Heart right ventricle (tissue), 16 donors: ENCODE results near the gene DOCK4. TPM values are rescaled to one million over a fixed set of nuclear protein-coding genes. Genes with fewer than 3 reads are reported as not detected.

Experiments
- ATAC-seq, 8 donors: fragments of 200-7000 bp; cut with Tn5 transposase; one replicate each; pipeline ENCODE4 v1.9.1; 2020; ENCODE audit warnings: mild to moderate bottlenecking in 8 of 8, moderate library complexity in 8 of 8, moderate number of reproducible peaks in 1 of 8
- DNase-seq, 2 donors: peaks; one replicate each; pipeline ENCODE4 v3.0.0-alpha.2; 2020
- H3K27ac ChIP-seq, 10 donors: fragments of 200-600 bp; sonication (generic) in 2 of 10; one replicate each; pipeline versions ENCODE4 v1.5.0 to v1.8.0; 2020 to 2022; ENCODE audit warnings: mild to moderate bottlenecking in 3 of 10
- H3K27me3 ChIP-seq, 7 donors: fragments of 200-600 bp; one replicate each; pipeline ENCODE4 v1.8.0; 2021 to 2022; ENCODE audit warnings: mild to moderate bottlenecking in 2 of 7
- H3K36me3 ChIP-seq, 9 donors: fragments of 200-600 bp; sonication (generic) in 1 of 9; one replicate each; pipeline versions ENCODE4 v1.5.0 to v1.8.0; 2020 to 2022; ENCODE audit warnings: mild to moderate bottlenecking in 2 of 9
- H3K4me1 ChIP-seq, 9 donors: fragments of 200-600 bp; sonication (generic) in 1 of 9; one replicate each; pipeline versions ENCODE4 v1.5.0 to v1.8.0; 2020 to 2022; ENCODE audit warnings: mild to moderate bottlenecking in 4 of 9
- H3K4me3 ChIP-seq, 10 donors: fragments of 200-600 bp; sonication (generic) in 2 of 10; one replicate each; pipeline versions ENCODE4 v1.5.0 to v1.8.0; 2020 to 2022; ENCODE audit warnings: mild to moderate bottlenecking in 7 of 10, moderate library complexity in 2 of 10
- H3K9me3 ChIP-seq, 11 donors: fragments of 200-600 bp in 10 of 11; sonication (generic) in 2 of 11; one replicate each; pipeline versions ENCODE4 v1.5.0 to v1.8.0; 2013 to 2022; ENCODE audit warnings: mild to moderate bottlenecking in 2 of 11, control low read depth in 1 of 11, moderate library complexity in 1 of 11
- WGBS, 2 donors: extraction: QIAGEN DNeasy Blood & Tissue Kit; methylation state at CpG; one replicate each; pipeline ENCODE4 v1.1.7; 2013; ENCODE audit warnings: inconsistent platforms in 1 of 2; 5-methylcytosine and 5-hydroxymethylcytosine counted together
- intact Hi-C, 10 donors: fragments of 100-400 bp; cut with DNase I; formaldehyde crosslinking; loops; one replicate each; pipeline versions ENCODE4 v1.11.1 to v1.14.2; 2022
- polyA plus RNA-seq, 2 donors: library from polyadenylated mRNA; stranded (reverse); fragments of 200-250 nt; gene quantifications; one replicate each; pipeline ENCODE4 v1.2.3, GENCODE V29; 2013
- total RNA-seq, 10 donors: library from RNA; stranded (reverse); fragmentation: NEBNext Ultra II Directional in 3 of 10; extraction: Animal tissue kit (Norgen Biotek cat#: 25700) in 3 of 10; gene quantifications; one replicate each; pipeline versions ENCODE4 v1.2.1 to v1.2.4, GENCODE V29; 2021 to 2023
- TF ChIP-seq, protein P1 (sequence below), 9 donors: fragments of 200-600 bp; sonication (generic) in 2 of 9; IDR thresholded peaks; one replicate each; pipeline versions ENCODE4 v1.5.0 to v1.8.0; 2021 to 2022; ENCODE audit warnings: antibody characterized with exemption in 9 of 9, mild to moderate bottlenecking in 5 of 9, moderate library complexity in 1 of 9
- donor health status: Arrhythmogenic right ventricular cardiomyopathy.
- donor health status: ischemic (EF 13 %, LVEDD 7.1; RV severe dilation, severe dysfunction).
- donor health status: healthy with polysubstance abuse.
- donor health status: DM: no; HTN: yes; CAD: no.
- donor health status: DM: no; HTN: no; CAD: no.
- donor health status: ischemic (EF 25% LVEDD 6.9; RV normal size, moderate dysfunction).
- donor health status: ischemic (EF 25% LVEDD 5.7; RV mildly dilated, moderate dysfunction).
- donor health status: healthy.
- donor health status: DM: yes; HTN: yes; CAD: no.
- donor health status: Ischemic cardiomyopathy.
- donor health status: ischemic (EF 35%, LVEDD 5.7; RV mildly dilated, moderate dysfunction).
- donor health status: nonischemic (EF 11% LVEDD 7.7; RV severe dilation, severe dysfunction).
- donor health status: DM: yes; HTN: yes; CAD: no.
- donor health status: PGD.
- donor health status: ischemic (EF 29% LVEDD 5.4; RV normal size, mild dysfunction).
- donor health status: nonischemic (EF 23%, LVEDD 6.1; RV moderate dilation, normal function).

DOCK4 gene
- total and polyA plus RNA-seq, 12 donors: 2.6 to 26.8 (median 14.7) TPM

DNA sequence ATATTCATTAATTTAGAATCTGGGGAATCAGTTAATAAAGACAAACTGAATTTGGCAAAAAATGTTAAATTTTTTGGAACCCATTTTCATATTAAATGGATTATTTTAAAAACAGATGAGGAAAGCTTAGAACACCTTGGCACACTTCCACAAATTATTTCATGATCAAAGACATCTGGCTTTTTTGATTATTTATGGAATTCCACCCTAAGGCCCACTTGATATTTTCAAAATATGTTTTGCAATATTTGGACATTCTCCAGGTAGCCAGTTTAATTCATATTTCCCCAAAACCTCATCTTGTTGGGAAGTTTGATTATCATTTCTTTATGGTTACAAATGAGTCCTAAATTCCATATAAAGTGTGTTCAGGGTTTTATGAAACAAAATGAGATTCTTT lies 129.9 kb downstream of the DOCK4 start:
- Histone ChIP-seq H3K36me3 (no peaks in the 10 kb centered on the region), H3K27ac (no peak overlapping the region), H3K27me3 (no peaks in the 10 kb centered on the region), H3K4me1 (peaks cover 0 to 50% (median 20%) of the 10 kb centered on the region in 9 donors), H3K4me3 (no peak overlapping the region), H3K9me3 (peaks cover 0 to 22% (median 0%) of the 10 kb centered on the region in 11 donors)
- intact Hi-C loops: loop anchor here in 1 of 10 donors (5.0 kb wide), 1 partner anchor 226 kb away; no protein-coding TSS in a partner anchor
- DNase-seq: no peak
- TF ChIP-seq, protein P1, sequence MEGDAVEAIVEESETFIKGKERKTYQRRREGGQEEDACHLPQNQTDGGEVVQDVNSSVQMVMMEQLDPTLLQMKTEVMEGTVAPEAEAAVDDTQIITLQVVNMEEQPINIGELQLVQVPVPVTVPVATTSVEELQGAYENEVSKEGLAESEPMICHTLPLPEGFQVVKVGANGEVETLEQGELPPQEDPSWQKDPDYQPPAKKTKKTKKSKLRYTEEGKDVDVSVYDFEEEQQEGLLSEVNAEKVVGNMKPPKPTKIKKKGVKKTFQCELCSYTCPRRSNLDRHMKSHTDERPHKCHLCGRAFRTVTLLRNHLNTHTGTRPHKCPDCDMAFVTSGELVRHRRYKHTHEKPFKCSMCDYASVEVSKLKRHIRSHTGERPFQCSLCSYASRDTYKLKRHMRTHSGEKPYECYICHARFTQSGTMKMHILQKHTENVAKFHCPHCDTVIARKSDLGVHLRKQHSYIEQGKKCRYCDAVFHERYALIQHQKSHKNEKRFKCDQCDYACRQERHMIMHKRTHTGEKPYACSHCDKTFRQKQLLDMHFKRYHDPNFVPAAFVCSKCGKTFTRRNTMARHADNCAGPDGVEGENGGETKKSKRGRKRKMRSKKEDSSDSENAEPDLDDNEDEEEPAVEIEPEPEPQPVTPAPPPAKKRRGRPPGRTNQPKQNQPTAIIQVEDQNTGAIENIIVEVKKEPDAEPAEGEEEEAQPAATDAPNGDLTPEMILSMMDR (IDR thresholded peaks at IDR 0.05): no peak
- ATAC-seq: no peak

DNA sequence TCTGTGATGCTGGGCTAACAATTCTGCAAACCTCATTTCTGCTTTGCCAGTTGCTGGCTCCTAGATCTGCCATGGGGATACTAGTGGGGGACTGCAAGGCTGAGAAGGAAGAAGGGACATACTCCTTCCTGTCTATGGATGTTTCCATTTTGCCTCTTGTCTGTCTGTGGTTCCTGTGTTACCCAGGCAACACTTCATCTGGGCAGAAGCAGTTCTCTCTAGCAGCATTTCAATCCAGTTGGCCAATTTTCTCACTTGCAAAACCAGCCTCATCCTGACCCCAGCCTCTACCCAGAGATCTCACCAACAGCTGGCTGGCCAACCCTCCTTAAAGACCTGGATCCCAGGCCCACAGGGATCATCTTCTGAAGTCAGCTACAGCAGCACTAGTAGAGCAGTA lies 131.7 kb downstream of the DOCK4 start:
- TF ChIP-seq, protein P1 (IDR thresholded peaks at IDR 0.05): no peak
- intact Hi-C loops: no loop called here
- no peaks in the 10 kb centered on the region for H3K27me3 ChIP-seq
- peaks cover 0 to 22% (median 0%) of the 10 kb centered on the region in 11 donors for H3K9me3 ChIP-seq
- peaks cover 0 to 48% (median 30%) of the 10 kb centered on the region in 9 donors for H3K4me1 ChIP-seq
- no peak overlapping the region for H3K4me3 ChIP-seq
- DNase-seq (no peak), ATAC-seq (no peak)
- H3K36me3 ChIP-seq: no peaks in the 10 kb centered on the region
- H3K27ac ChIP-seq: no peak overlapping the region

DNA sequence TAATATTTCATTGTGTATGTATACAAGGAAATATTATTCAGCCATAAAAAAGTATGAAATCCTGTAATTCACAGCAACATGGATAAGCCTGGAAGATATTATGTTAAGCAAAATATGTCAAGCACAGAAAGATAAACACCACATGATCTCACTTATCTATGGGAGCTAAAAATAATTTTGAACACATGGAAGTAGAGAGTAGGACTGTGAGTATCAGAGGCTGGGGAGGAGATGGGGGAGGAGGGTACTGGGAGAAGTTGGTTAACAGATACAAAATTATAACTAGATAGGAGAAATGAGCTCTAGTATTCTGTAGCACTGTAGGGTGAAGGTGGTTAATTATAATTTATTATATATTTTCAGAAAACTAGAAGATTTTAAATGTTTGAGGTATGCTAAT lies 132.7 kb downstream of the DOCK4 start:
- TF ChIP-seq, protein P1 (IDR thresholded peaks at IDR 0.05): no peak
- no peaks in the 10 kb centered on the region for H3K36me3 ChIP-seq
- no peak for DNase-seq
- H3K27ac ChIP-seq: no peak overlapping the region
- H3K4me3 ChIP-seq: no peak overlapping the region
- H3K9me3 ChIP-seq: peaks cover 0 to 22% (median 0%) of the 10 kb centered on the region in 11 donors
- intact Hi-C loops: no loop called here
- peak in 1 of 8 donors; percentile 62 for ATAC-seq
- peaks cover 0 to 56% (median 30%) of the 10 kb centered on the region in 9 donors for H3K4me1 ChIP-seq
- H3K27me3 ChIP-seq: no peaks in the 10 kb centered on the region

DNA sequence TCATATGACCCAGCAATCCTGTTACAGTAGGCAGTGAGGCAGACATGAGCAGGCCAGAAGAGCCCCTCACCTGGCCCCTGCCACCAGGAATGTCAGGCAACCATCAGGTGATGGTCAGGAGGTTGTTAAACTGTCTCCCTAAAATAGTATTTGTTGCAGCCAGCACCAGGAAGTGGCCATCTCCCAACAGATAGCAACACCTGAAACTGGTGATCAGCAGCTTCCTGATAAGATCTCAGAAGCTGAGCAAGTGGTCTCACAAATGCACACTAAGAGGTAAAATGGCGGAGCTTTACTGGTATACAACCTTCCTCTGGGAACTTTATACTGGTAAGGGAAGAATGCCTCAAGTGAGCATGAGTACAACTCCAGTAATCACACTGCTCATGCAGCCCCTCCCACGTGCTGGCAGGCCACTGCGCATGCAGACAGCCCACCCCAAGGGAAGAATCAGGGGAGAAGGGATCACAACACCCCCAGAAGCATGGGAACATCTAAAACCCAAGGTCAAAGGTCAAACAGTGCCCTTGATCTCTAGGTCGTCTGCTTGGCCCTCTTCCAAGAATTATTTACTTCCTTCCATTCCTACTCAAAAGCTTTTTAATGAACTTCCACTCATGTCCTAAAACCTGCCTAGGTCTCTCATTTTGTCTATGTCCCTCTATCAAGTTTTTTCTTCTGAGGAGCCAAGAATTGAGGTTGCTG lies 133.5 kb downstream of the DOCK4 start:
- H3K4me3 ChIP-seq: no peak overlapping the region
- no peaks in the 10 kb centered on the region for H3K27me3 ChIP-seq
- 71 to 74% methylated on average over 4 of the region's 4 CpGs for WGBS, 2 donors
- H3K9me3 ChIP-seq: peaks cover 0 to 22% (median 0%) of the 10 kb centered on the region in 11 donors
- no peaks in the 10 kb centered on the region for H3K36me3 ChIP-seq
- peaks cover 0 to 64% (median 30%) of the 10 kb centered on the region in 9 donors for H3K4me1 ChIP-seq
- TF ChIP-seq, protein P1 (IDR thresholded peaks at IDR 0.05): no peak
- no peak overlapping the region for H3K27ac ChIP-seq
- DNase-seq: no peak
- peak in 2 of 8 donors; percentile 18 to 25 for ATAC-seq
- intact Hi-C loops: no loop called here
